GM12878 (cell line): Measurements from ENCODE around the gene METTL16. TPM values are rescaled to one million over a fixed set of nuclear protein-coding genes. Genes with fewer than 3 reads are reported as not detected.

ENCODE experiments used
- BACH1 ChIP-seq: fragments of 450-650 bp; IDR thresholded peaks from 2 replicates; pipeline ENCODE4 v1.6.1; 2017; ENCODE audit warnings: mild to moderate bottlenecking, borderline replicate concordance
- BHLHE40 ChIP-seq, 2 experiments: fragments of 450-650 bp in 1 of 2; IDR thresholded peaks; 2 replicates each; pipeline ENCODE4 v1.6.1; 2011 to 2017; ENCODE audit warnings: low read depth in 2 of 2, borderline replicate concordance in 1 of 2, improper control_type of control experiment in 1 of 2, low read length in 1 of 2, mild to moderate bottlenecking in 1 of 2
- CBX3 ChIP-seq: fragments of 200-600 bp; sonication (generic); IDR thresholded peaks from 2 replicates; pipeline ENCODE4 v1.6.1; 2016; ENCODE audit warnings: low read depth, borderline replicate concordance
- CREB1 ChIP-seq: IDR thresholded peaks from 2 replicates; pipeline ENCODE4 v1.6.1; 2012; ENCODE audit warnings: low read depth, mild to moderate bottlenecking, inconsistent platforms
- CREM ChIP-seq: IDR thresholded peaks from 2 replicates; pipeline ENCODE4 v1.6.1; 2014; ENCODE audit warnings: antibody characterized with exemption, low read depth
- FOXM1 ChIP-seq: IDR thresholded peaks from 2 replicates; pipeline ENCODE4 v1.6.1; 2012; ENCODE audit warnings: low read depth, mild to moderate bottlenecking, inconsistent platforms, low read length, moderate library complexity
- GABPA ChIP-seq: IDR thresholded peaks from 2 replicates; pipeline ENCODE4 v1.6.1; 2014; ENCODE audit warnings: antibody characterized with exemption, low read depth, mild to moderate bottlenecking, inconsistent platforms
- HDAC6 ChIP-seq: fragments of 200-600 bp; sonication (generic); IDR thresholded peaks from one replicate; pipeline ENCODE4 v1.8.0; 2017; ENCODE audit warnings: antibody characterized with exemption; ENCODE audit not compliant: unreplicated experiment
- KAT2A ChIP-seq: conservative IDR thresholded peaks from 2 replicates; pipeline ENCODE4 v1.6.1; 2011; ENCODE audit warnings: low read depth, low read length; ENCODE audit not compliant: control insufficient read depth
- KLF5 ChIP-seq: fragments of 450-650 bp; IDR thresholded peaks from 2 replicates; pipeline ENCODE4 v1.6.1; 2014; ENCODE audit warnings: mild to moderate bottlenecking; ENCODE audit not compliant: partially characterized antibody
- LARP7 ChIP-seq: fragments of 450-650 bp; IDR thresholded peaks from 2 replicates; pipeline ENCODE4 v1.6.1; 2017; ENCODE audit warnings: mild to moderate bottlenecking
- MAX ChIP-seq: IDR thresholded peaks from 2 replicates; pipeline ENCODE4 v1.6.1; 2012; ENCODE audit warnings: low read depth, low read length, improper control_type of control experiment
- MEF2B ChIP-seq: fragments of 450-650 bp; IDR thresholded peaks from 2 replicates; pipeline ENCODE4 v1.6.1; 2018; ENCODE audit warnings: mild to moderate bottlenecking, moderate library complexity; ENCODE audit not compliant: partially characterized antibody, poor library complexity, severe bottlenecking
- NFYB ChIP-seq: IDR thresholded peaks from 2 replicates; pipeline ENCODE4 v1.6.1; 2011; ENCODE audit warnings: low read depth, mild to moderate bottlenecking, low read length, improper control_type of control experiment, moderate library complexity; ENCODE audit not compliant: insufficient read depth
- NR2F1 ChIP-seq: fragments of 450-650 bp; conservative IDR thresholded peaks from 2 replicates; pipeline ENCODE4 v1.6.1; 2017; ENCODE audit warnings: mild to moderate bottlenecking
- PKNOX1 ChIP-seq: fragments of 450-650 bp; IDR thresholded peaks from 2 replicates; pipeline ENCODE4 v1.6.1; 2016; ENCODE audit warnings: mild to moderate bottlenecking
- RCOR1 ChIP-seq: conservative IDR thresholded peaks from 2 replicates; pipeline ENCODE4 v1.6.1; 2012; ENCODE audit warnings: low read depth, low read length, improper control_type of control experiment
- RELA ChIP-seq: fragments of 450-650 bp; IDR thresholded peaks from 2 replicates; pipeline ENCODE4 v1.8.0; 2014; ENCODE audit warnings: borderline replicate concordance; ENCODE audit not compliant: partially characterized antibody
- SRF ChIP-seq, 2 experiments: IDR thresholded peaks; 2 replicates each; pipeline ENCODE4 v1.6.1; 2011; ENCODE audit warnings: low read depth in 2 of 2, low read length in 2 of 2, mild to moderate bottlenecking in 1 of 2, moderate library complexity in 1 of 2
- TCF12 ChIP-seq: IDR thresholded peaks from 2 replicates; pipeline ENCODE4 v1.6.1; 2011; ENCODE audit warnings: low read depth, mild to moderate bottlenecking, low read length
- USF1 ChIP-seq: IDR thresholded peaks from 2 replicates; pipeline ENCODE4 v1.6.1; 2011; ENCODE audit warnings: borderline replicate concordance, low read depth, mild to moderate bottlenecking, moderate library complexity, mixed read lengths, low read length; ENCODE audit not compliant: insufficient read depth; ENCODE audit errors: extremely low read length
- polyA plus RNA-seq, 11 experiments: library from polyadenylated mRNA; depleted of rRNA in 4 of 11; unstranded in 6 of 11; stranded (reverse) in 5 of 11; fragments of >200 nt; fragmentation: Nextera tagmentation in 4 of 11; fragmentation: Illumina TruSeq in 1 of 11; extraction: Ambion mirVana in 4 of 11; extraction: Trizol in 1 of 11; gene quantifications; 1 replicate in 1 of 11; 2 replicates in 10 of 11; pipeline versions ENCODE4 v1.2.1 to v1.2.3, GENCODE V29; 2011 to 2016; ENCODE audit warnings: inconsistent platforms in 2 of 11, missing spikeins in 2 of 11, low read depth in 1 of 11
- total RNA-seq, 4 experiments: library from RNA; depleted of rRNA in 3 of 4; stranded (reverse); fragments of >200 nt in 3 of 4; fragmentation: Illumina TruSeq in 1 of 4; extraction: Trizol in 1 of 4; gene quantifications; 2 replicates each; pipeline versions ENCODE4 v1.2.1 to v1.2.3, GENCODE V29; 2013 to 2021
- TF ChIP-seq, protein P1 (sequence below): IDR thresholded peaks from 2 replicates; pipeline ENCODE4 v1.6.1; 2011; ENCODE audit warnings: mild to moderate bottlenecking, low read depth, low read length, moderate library complexity; ENCODE audit not compliant: insufficient replicate concordance
- TF ChIP-seq, protein P2 (sequence below): fragments of 450-650 bp; IDR thresholded peaks from 2 replicates; pipeline ENCODE4 v1.6.1; 2016; ENCODE audit warnings: mild to moderate bottlenecking
- TF ChIP-seq, protein P3 (sequence below): IDR thresholded peaks from 2 replicates; pipeline ENCODE4 v1.6.1; 2012; ENCODE audit warnings: low read length, inconsistent platforms

Gene METTL16
- total and polyA plus RNA-seq, 10 of the 15 experiments (the other 5 are each of a cell fraction or from before 2014, with no cell fraction given) = 15.6 to 34.3 (median 23.7) TPM

- peak in 1 of 2 experiments; percentile 34; a peak in 1 of 4 replicates for TF ChIP-seq BHLHE40 (IDR thresholded peaks at IDR 0.05; ENCODE audit: borderline replicate concordance in 1 of 2, low read depth in 2 of 2, low read length in 1 of 2)
- no peak for TF ChIP-seq MAX
- TF ChIP-seq USF1 = no peak
- TF ChIP-seq RELA = no peak
- no peak for TF ChIP-seq HDAC6
- TF ChIP-seq RCOR1 = no peak
- TF ChIP-seq CBX3 = no peak
- no peak for TF ChIP-seq KLF5
- TF ChIP-seq NFYB = peak; percentile 88
- TF ChIP-seq BACH1 = peak; percentile 74; the same call in 1 of the 2 replicates
- 0 out of 2 replicates have a peak, but pooled peaks have one; percentile 34 for TF ChIP-seq LARP7
- TF ChIP-seq CREB1 = 0 out of 2 replicates have a peak, but pooled peaks have one; percentile 30
- TF ChIP-seq, protein P1, sequence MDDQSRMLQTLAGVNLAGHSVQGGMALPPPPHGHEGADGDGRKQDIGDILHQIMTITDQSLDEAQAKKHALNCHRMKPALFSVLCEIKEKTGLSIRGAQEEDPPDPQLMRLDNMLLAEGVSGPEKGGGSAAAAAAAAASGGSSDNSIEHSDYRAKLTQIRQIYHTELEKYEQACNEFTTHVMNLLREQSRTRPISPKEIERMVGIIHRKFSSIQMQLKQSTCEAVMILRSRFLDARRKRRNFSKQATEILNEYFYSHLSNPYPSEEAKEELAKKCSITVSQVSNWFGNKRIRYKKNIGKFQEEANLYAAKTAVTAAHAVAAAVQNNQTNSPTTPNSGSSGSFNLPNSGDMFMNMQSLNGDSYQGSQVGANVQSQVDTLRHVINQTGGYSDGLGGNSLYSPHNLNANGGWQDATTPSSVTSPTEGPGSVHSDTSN = no peak
- no peak for TF ChIP-seq KAT2A
- TF ChIP-seq MEF2B = peak; percentile 83
- no peak for TF ChIP-seq FOXM1
- TF ChIP-seq, protein P2, sequence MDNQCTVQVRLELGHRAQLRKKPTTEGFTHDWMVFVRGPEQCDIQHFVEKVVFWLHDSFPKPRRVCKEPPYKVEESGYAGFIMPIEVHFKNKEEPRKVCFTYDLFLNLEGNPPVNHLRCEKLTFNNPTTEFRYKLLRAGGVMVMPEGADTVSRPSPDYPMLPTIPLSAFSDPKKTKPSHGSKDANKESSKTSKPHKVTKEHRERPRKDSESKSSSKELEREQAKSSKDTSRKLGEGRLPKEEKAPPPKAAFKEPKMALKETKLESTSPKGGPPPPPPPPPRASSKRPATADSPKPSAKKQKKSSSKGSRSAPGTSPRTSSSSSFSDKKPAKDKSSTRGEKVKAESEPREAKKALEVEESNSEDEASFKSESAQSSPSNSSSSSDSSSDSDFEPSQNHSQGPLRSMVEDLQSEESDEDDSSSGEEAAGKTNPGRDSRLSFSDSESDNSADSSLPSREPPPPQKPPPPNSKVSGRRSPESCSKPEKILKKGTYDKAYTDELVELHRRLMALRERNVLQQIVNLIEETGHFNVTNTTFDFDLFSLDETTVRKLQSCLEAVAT = no peak
- TF ChIP-seq CREM = no peak
- TF ChIP-seq GABPA = no peak
- TF ChIP-seq, protein P3, sequence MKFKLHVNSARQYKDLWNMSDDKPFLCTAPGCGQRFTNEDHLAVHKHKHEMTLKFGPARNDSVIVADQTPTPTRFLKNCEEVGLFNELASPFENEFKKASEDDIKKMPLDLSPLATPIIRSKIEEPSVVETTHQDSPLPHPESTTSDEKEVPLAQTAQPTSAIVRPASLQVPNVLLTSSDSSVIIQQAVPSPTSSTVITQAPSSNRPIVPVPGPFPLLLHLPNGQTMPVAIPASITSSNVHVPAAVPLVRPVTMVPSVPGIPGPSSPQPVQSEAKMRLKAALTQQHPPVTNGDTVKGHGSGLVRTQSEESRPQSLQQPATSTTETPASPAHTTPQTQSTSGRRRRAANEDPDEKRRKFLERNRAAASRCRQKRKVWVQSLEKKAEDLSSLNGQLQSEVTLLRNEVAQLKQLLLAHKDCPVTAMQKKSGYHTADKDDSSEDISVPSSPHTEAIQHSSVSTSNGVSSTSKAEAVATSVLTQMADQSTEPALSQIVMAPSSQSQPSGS = no peak
- TF ChIP-seq TCF12 = no peak
- peak; percentile 72 for TF ChIP-seq PKNOX1
- no peak for TF ChIP-seq SRF (IDR thresholded peaks at IDR 0.05; ENCODE audit: low read depth in 2 of 2, low read length in 2 of 2)
- peak; percentile 51; the same call in 1 of the 2 replicates for TF ChIP-seq NR2F1
These were observed 115.0 kb downstream of the METTL16 start (continued) for GRCh38 chr17:2396568-2397246.
